HG03025 (cell line): ENCODE results near the gene ATP8A2.
"Not testable (repeated sequence)": the region's sequence is repeated elsewhere in the genome, so short reads cannot be mapped to it uniquely, and the experiment has no call there.

ENCODE experiments used
- ATAC-seq: cut with Tn5 transposase; IDR thresholded peaks from one replicate; pipeline ENCODE4 v1.9.1; 2021; ENCODE audit warnings: mild to moderate bottlenecking, moderate library complexity; ENCODE audit not compliant: unreplicated experiment, low FRiP score

Gene ATP8A2

DNA sequence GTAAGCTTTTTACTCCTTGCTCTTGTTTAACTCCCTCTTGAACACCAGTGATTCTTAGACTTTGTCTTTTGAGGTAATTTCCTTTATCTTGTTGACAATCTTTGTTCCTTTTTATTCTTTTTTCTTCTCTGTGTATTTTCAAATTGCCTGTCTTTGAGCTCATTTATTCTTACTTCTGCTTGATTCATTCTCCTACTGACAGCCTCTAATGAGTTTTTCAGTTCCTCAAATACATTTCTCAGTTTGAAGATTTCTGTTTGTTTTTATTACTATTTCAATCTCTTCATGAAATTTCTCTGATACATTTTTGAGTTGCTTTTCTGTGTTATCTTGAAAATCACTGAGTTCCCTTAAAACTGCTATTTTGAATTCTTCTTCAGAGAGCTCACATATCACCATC lies 154.1 kb downstream of the ATP8A2 start:
- no peak for ATAC-seq

DNA sequence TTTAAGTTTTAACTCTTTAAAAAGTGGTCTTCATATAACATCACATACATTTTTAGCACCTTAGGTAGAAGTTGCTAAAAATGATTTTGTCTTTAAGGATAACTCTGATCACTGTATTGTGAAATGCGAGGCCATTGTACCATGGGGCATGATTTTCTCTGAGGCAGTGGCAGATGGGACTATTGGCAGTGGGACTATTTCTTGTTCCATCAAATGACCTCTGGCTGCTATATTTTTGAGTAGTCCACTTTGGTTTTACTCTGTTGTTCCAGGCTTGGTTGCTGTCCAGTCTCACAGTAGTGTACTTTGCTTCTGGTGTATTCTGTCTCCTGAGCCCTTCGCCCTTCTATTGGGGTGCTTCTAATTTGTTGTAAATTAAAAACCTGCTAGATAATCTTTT lies 156.5 kb downstream of the ATP8A2 start:
- ATAC-seq, result no peak

DNA sequence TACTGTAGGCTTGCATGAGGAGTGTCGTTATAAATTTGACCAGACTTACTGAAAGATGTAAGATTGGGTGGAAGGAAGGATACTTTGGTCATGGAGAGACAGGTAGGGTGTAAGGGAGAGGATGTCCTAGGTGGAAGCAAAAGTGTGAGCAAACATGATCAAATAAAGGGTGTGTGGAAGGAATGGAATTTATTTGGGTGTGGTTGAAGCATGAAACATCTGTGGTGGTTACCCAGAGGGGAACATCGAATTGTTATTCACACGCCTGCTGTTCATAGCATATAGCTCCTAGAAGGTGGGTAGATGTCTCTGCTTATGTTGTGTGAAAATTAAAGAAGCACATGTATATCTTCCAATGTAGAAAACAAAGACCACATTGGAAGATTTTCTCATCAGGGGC lies 157.7 kb downstream of the ATP8A2 start:
- no peak for ATAC-seq

DNA sequence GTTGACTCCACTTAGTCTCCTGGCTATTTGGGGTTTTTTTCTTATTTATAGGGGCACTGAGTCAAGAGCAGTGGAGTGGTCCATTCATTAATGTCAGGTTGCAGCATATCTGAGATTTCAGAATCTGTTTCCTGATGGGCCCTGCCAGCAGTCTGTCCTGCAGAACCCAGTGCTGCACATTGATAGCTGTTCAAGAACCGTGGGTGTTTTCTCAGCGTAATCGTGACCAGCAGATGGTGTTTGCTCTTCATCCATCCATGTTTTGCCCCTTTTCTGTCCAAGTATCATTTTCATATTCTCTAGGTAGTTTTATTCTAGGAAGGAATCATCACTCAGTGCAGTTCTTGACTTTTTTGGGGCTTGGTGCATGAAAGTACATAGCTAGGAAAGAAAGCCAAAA lies 166.5 kb downstream of the ATP8A2 start:
- ATAC-seq, result no peak

DNA sequence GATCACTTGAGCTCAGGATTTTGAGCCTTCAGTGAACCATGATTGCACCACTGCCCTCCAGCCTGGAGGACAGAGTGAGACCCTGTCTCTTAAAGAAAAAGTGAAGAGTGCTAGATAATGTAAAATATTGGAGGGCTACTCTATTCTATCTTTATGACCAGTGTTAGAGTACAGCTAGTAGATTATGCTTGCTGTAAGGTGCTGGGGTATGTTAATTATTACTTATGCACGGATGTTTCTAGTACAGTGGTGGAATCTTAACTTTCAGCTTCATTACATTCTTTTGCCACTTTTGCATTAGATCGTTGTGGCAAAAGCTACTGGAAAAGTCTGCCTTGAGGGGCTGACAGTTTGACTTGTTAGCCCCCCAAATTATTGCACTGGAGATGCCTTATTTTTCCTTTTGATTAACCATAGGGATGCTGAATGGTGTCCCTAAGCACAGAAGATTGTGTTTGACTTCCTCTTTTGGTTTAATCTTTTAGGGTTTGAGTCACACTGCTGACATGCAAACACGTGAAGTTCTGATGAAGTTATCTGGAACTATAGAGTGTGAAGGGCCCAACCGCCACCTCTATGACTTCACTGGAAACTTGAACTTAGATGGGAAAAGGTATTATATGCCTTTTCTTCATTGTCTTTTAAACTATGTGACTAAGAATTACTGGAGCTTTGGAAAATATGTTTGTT lies 169.8 kb downstream of the ATP8A2 start:
- ATAC-seq, result no peak

DNA sequence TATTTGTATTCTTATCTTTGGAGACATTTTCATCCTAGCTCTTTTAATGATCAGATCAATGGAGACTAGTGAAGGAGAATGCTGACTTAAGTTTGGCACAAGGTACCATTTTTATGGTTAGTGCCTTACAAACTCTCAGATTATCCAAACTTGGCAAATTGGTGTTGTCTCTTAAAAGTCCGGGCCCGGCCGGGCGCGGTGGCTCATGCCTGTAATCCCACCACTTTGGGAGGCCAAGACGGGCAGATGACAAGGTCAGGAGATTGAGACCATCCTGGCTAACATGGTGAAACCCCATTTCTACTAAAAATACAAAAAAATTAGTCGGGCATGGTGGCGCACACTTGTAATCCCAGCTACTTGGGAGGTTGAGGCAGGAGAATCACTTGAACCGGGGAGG lies 177.2 kb downstream of the ATP8A2 start:
- ATAC-seq, result not testable (repeated sequence)

DNA sequence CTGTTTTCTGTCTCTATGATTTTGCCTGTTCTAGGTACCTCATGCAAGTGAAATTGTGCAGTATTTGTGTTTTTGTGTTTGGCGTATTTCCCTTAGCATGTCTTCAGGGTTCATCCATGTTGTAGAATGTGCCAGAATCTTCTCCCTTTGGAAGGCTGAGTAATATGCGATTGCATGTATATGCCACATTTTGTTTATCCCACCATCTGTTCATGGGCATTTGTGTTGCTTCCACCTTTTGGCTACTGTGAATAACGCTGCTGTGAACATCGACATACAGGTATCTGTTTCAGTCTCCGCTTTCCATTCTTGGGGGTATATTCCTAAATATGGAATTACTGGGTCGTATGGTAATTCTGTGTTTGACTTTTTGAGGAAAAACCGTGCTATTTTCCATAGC lies 190.0 kb downstream of the ATP8A2 start:
- ATAC-seq, result no peak

DNA sequence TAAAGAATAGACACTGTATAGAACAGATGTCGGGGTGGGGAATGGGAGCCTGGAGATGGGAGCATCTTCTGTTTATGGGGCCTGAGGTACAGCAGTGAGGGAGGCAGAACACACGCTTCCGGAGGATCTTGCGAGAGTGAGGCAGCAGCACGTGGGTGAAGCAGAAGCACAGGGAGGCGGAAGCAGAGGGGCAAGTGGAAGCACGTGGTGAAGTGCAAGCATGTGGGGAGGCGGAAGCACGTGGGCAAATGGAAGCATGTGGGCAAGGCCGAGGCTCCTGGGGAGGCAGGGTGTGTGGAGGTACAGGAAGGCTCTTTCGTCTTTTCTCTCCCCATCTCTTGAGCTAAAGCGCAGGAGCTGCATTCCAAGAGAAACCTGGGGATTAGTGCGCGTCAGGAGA lies 198.4 kb downstream of the ATP8A2 start:
- ATAC-seq, result no peak

DNA sequence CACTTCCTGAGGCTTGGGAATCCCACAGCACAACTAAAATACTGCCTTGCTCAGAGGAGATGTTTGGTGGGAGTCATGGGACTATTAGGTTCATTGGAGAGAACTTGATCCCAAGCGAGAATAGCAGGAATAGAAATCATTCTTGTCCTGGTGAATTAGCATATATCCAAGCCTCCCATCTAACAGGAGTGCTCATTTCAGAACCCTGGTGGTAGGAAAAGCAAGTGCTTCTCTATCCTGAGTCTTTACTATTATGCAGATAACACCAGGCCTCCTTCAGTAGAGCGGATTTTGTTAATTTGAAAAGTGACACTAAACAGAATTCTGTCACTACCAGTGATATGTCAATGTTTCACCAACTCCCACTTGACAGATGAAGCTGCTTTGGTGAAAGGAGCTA lies 199.5 kb downstream of the ATP8A2 start:
- ATAC-seq, result no peak

DNA sequence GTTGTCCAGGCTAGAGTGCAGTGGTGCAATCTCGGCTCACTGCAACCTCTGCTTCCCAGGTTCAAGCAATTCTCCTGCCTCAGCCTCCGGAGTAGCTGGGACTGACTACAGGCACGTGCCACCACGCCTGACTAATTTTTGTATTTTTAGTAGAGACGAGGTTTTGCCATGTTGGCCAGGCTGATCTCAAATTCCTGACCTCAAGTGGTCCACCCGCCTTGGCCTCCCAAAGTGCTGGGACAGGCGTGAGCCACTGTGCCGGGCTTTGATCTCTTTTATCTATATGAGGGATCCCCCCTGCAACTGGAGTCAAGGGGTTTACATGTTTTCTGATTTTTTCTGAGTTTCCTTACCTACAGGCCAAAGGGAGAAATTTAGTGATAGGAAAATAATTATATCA lies 200.4 kb downstream of the ATP8A2 start:
- ATAC-seq, result not testable (repeated sequence)

DNA sequence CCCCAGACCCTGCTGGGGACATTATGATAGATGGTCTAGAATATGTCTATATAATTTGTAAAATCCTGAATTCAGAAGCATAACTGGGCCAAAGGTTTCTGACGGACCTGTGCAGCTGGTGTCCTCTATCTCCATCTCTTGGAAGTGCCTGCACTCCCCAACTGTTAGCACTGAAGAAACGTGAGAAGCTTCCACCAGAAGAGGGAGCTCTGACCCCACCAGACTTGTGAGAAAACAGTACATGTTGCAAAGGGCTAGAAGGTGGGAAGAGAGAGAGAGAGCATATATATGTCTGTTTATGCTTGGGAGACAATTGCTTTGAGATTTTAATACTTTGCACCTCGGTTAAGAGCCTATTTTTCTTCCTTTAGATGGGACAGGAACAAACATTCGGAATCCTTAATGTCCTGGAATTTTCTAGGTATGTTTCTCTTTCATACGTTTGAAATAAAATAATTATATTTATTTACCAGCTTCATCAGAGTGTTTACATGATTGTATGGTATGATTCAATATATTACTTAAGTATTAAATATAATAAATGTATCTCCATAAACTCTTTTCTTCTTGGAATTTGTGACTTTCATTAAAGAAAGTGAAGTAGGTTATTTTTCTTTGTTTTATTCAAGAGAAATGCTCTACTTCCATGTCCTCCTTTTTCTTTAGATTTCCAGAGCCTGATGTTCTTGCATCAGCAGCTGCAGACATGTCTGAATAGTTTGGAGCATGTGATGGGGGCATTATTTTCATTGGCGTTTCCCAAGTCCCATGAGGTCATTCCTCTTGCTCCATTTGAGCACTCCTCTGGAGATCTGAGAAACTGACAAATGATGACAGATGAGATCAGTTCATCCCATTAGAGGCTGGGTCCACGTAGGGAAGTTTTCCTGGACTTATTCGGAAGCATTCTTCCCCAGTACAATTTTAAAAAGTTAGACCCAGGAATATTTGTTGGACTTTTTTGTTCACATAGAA lies 202.9 kb downstream of the ATP8A2 start:
- ATAC-seq, result peak; percentile 85

DNA sequence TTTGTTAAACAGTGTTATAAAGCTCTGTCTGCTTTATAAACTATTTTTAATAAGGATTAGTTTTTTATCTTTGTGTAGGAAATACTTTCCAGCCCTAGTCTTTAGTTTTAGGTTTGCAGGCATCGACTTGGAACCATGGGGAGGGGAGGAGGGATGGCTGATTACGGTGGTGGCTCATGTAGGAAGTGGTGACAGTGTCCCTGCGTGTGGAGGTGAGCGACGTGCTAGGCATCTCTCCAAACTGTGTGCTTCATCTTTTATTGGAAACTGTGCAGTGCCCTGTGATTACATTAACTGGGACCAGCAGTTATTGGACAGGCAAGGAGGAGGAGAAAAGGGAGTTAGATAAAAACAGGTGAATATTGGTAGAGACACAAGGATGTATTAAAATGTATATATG lies 203.8 kb downstream of the ATP8A2 start:
- no peak for ATAC-seq

DNA sequence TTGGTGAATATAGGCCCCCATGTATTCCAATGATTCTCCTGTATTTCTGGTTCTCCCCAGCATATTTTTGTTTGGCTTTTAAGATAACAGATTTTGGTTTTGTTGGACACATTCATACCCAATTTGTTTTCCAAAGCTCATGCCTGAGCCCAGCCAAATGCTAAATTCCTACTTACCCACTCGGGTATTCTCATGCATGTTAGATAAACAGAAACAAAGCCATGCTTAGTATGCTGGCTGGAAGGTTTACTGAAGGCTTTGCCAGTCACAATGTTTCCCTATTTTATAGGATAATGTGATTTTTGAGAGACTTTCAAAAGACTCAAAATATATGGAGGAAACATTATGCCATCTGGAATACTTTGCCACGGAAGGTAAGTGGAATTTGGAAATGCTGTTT lies 206.8 kb downstream of the ATP8A2 start:
- no peak for ATAC-seq

DNA sequence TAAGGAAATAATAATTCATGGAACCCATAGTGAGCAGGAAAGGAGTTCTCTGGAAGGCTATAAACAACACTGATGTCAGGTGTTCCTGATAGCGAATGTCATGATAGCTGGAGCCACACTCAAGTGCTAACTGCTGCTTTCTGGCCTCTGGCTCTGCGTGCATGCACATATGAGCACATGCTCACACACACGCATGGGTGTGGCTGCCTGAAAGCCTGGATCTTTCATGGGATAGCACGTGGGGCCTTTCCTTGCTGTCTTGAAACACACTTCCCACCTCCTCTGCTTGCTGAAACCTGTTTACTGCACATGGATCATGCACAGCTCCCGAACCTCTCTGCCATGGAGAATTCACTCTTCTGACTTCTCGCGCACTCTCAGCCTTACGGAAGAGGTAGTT lies 207.4 kb downstream of the ATP8A2 start:
- ATAC-seq, result no peak

DNA sequence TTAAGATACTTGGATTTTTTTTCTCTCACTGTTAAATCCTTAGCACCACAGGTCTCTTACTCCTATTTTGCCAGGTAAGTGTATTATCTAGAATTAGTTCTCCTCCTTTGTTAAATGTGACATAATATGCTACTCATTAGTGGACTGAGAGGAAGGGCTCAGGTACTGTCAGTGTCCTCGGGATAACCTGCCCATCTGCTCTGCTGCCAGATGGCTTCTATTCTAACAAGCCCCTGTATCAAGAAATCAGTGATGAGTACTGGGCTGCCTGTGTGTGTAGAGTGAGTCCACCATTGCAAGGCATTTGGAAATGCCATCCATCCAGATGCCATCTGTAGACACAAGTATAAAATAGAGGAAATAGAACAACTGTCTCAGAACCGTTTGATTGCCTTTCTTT lies 209.6 kb downstream of the ATP8A2 start:
- ATAC-seq, result no peak

DNA sequence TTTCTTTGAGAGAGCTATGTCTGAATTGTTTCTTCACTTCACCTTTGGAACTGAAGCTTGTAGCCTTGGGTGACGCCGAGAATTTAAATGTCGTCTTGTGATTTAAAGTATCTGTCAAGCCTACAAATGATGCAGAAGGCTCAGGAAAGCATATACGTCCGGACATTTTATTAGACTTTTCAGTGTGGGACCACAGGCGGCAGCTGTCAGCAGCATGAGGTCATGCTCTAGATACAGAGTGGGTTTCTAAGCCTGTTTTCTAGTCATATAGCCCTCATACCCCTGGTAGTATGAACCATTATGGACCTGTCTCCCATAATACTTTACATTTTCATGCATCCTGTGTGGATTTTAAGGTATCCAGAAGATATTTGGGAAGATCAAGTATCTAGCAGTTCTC lies 212.3 kb downstream of the ATP8A2 start:
- ATAC-seq, result no peak

DNA sequence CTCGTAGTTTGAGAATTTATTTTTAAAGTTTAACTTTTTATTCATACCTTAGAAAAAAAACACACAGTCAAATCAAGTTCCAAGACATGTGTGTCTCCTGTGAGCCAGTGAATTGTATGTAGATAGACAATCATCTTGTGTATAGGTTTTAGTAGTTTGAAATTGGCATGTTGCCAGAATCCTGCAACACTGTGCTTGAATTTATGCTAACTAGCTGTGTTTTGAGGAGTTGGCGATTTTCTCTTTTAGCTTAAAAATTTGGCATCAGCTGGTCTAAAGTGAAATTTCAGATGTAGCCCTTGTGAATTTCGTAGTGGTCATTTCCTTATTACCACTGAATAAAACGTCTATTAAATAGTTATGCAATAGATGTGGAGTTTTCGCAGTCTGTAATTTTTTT lies 213.2 kb downstream of the ATP8A2 start:
- no peak for ATAC-seq

DNA sequence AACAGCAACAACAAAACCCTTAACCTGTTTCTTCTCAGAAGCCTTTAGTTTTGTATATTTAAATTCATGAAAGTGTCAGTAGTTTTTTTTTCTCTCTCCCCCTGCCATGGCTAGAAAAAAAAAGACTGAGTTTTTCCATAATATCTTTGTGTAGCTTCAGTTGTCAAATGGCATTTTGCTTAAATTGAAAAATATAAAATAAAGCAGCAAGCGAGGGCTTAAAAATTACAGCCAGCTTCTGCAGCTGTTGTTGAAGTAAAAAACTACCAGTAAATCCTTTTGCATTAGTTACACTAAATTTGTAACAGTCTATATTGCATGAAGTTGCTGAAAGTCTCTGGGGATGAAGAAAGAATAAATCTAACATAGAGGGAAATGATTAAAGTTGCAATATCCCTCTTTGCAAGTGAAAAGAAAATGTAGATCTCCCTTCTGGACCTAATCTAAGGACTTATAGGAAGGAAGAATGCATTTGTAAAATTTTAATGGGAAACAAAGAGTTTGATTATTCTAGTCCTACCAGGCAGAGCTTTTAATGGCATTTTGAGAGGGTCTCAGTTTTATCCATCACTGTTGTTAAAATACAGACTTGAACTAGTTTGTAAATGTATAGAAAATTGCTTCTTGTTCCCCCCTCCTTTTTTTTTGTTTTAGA lies 215.7 kb downstream of the ATP8A2 start:
- no peak for ATAC-seq

DNA sequence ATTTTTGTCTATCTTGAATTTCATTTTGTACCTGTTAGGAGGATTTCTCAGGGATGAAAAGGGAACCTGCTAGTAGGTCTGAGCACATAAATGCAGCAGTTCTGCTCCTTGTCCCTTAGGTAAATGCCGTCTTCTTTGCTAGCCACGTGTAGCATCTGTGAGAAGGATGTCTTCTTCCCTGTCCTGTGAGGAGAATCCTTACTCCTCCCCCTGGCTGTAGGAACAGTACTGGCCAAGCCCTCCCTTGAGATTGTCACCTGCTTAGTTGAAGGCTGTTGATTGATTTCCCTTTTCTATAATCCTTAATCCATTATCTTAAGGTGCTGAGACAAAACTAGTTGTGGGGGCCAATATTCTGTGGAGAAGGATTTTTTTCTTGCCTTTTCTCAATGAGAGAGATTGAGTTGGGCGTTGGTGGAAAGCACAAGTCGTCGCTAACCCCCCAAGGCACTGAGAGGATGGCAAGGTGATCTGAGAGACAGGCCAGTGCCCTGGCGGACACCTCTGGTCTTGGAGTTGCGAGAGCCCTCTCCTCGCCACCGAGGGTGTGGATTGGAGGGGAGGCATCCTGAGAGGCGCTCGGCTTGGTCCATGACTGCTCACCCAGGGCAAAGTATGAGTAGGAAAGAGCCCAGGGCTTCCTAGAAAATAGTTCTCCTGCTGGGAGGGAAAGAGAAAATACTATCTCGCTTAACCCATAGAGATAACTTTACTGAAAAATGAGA lies 216.7 kb downstream of the ATP8A2 start:
- ATAC-seq, result no peak

DNA sequence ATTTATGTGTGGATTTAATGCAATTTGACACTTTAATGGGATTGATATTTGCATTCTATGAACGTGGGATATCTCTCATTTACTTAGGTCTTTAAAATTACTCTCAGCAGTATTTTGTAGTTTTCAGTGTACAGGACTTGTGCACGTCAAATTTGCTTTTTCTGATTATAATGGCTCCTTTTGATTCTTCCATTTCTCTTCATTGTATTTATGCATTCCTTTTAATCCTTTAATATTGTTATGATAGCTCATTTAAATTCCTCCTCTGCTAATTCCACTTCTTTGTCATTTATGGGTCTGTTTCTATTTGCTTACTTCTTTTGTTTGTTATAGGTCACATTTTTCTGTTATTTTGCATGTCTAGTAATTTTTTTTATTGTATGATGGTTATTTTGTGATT lies 226.6 kb downstream of the ATP8A2 start:
- ATAC-seq, result no peak

DNA sequence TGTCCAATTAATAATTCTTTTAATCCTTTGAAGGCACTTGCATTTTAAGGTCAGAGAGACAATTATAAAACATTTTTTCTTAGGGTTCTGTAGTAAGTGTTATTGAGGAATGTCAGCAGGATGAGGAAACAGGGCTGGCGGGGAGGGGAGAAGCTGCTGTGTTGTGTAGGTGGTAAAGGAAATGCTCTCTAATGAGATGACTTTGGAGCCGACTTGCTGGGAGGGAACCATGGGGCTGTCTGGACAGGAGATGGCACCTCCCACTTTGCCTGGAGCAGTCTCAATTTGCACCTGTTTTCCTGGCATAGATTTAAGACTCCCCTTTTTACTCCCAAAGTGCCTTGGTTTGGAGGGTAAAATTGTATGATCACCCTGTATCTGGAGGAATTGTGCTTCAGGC lies 230.4 kb downstream of the ATP8A2 start:
- no peak for ATAC-seq
